GM12801 (cell line): Measurements from ENCODE around the gene WDR90.

ENCODE experiments used
- TF ChIP-seq, protein P1 (sequence below): IDR thresholded peaks from one replicate; pipeline ENCODE4 v1.5.1; 2011; ENCODE audit warnings: control low read depth; ENCODE audit not compliant: insufficient read length; ENCODE audit errors: extremely low read depth

Gene WDR90

GRCh38 chr16:627454-628239 lies 21.5 kb upstream of the WDR90 start:
- TF ChIP-seq, protein P1, sequence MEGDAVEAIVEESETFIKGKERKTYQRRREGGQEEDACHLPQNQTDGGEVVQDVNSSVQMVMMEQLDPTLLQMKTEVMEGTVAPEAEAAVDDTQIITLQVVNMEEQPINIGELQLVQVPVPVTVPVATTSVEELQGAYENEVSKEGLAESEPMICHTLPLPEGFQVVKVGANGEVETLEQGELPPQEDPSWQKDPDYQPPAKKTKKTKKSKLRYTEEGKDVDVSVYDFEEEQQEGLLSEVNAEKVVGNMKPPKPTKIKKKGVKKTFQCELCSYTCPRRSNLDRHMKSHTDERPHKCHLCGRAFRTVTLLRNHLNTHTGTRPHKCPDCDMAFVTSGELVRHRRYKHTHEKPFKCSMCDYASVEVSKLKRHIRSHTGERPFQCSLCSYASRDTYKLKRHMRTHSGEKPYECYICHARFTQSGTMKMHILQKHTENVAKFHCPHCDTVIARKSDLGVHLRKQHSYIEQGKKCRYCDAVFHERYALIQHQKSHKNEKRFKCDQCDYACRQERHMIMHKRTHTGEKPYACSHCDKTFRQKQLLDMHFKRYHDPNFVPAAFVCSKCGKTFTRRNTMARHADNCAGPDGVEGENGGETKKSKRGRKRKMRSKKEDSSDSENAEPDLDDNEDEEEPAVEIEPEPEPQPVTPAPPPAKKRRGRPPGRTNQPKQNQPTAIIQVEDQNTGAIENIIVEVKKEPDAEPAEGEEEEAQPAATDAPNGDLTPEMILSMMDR, result no peak

DNA sequence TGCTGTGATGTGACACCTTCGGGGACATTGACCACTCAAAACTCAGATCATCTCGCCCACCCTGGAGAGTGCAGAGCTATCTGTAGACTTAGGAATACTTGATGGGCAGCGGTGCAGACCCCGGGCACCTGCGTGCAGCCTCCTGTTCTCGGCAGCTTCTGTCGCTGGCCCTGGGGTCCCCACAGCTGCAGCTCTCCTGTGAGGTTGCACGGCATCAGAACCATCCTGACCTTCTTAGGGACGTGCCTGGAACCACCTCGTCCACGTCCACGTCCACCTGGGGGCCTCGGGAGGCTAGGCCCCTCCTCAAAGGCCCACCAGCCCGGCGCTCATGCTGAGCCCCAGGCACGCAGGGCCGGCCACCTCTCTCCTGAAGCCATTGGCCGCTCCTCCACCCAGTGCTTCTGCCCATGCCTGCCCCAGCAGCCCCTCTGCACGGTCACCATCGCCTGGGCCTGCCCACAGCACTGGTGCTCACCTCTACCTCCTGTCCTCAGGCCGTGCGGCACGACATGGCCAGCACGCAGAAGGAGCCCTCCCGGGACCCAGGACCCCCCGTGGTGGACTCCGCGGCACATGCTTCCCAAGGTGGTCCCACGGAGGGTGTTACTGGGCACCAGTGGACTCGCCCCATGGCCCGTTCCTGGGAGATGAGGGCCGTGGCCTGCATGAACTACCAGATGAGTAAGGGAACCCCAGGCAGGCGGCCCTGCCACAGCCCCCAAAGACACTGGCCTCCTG lies 20.7 kb upstream of the WDR90 start:
- TF ChIP-seq, protein P1, result no peak

- TF ChIP-seq, protein P1, result no peak
Observed at GRCh38 chr16:629185-629832, 19.9 kb upstream of the WDR90 start.

GRCh38 chr16:629833-630248 lies 19.3 kb upstream of the WDR90 start:
- TF ChIP-seq, protein P1, result no peak

GRCh38 chr16:630249-630814 lies 18.8 kb upstream of the WDR90 start:
- TF ChIP-seq, protein P1, result no peak

DNA sequence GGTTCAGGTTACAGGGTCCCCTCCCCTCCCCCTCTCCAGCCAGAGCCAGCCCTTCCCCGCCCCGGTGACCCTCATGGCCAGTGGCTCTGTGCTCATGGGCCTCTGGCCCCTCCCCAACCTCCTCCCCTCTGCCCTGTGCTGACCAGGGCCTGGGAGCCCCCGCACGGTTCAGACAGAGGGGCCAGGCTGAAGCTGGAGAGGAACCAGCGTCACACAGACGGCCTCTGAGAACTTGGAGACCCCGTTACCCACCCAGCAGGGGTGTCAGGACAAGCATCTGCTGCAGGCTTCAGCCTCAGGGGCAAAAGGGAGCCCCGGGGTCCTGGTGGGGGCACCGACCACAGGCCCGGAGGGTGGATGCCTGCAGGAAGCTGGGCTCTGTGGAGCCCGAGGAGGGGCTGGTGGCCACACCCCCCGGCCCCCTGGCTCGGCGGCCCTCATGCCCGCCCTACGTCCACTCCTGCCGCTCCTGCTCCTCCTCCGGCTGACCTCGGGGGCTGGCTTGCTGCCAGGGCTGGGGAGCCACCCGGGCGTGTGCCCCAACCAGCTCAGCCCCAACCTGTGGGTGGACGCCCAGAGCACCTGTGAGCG lies 18.3 kb upstream of the WDR90 start, which contains the start of gene WFIKKN1:
WFIKKN1 (plus strand) TSS at position 171 of the 591 bp plus-strand sequence; CDS start at position 440, 269 bp downstream.
- TF ChIP-seq, protein P1, result no peak
